ENCODE measurements around the gene PLSCR3.

The PLSCR3 gene

DNA sequence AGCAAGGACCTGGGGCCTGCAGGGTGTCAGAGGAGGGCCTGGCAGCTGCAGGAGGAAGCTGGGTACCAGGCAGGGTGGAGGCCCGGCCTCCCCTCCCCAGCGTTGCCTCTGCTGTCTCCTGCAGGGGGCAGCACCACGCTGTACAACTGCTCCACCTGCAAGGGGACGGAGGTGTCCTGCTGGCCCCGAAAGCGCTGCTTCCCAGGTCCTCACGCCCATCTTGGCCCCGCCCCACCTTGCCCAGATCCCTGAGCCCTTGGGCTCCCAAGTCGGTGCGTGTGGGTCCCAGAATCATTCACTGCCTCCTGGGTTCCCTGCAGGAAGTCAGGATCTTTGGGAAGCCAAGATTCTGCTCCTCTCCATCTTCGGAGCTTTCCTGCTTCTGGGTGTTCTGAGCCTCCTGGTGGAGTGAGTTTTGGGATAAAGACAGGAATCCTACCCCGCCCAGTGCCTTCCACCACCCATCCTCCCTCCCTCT is 38.2 kb downstream of the PLSCR3 start:
- no peaks in the 10 kb centered on the region for H3K9me3 ChIP-seq (ENCODE audit: control insufficient read depth, insufficient read depth, low read length)
- H3K4me1 ChIP-seq (ENCODE audit: control insufficient read depth, insufficient read depth, low read length) = peaks cover 5% of the 10 kb centered on the region; the same call in 1 of the 2 replicates
- no peak overlapping the region for H3K9ac ChIP-seq (ENCODE audit: low read depth, low read length)
- no peaks in the 10 kb centered on the region; the same call in 1 of the 2 replicates for H3K27me3 ChIP-seq (ENCODE audit: control insufficient read depth, insufficient read depth, low read length)
- peak overlapping the region; percentile 49 for H3K4me3 ChIP-seq (ENCODE audit: low read depth, low read length)
- H3K36me3 ChIP-seq (ENCODE audit: control insufficient read depth, insufficient read depth, low read length) = no peaks in the 10 kb centered on the region
- no peak overlapping the region for H3K27ac ChIP-seq (ENCODE audit: low read depth, low read length)

DNA sequence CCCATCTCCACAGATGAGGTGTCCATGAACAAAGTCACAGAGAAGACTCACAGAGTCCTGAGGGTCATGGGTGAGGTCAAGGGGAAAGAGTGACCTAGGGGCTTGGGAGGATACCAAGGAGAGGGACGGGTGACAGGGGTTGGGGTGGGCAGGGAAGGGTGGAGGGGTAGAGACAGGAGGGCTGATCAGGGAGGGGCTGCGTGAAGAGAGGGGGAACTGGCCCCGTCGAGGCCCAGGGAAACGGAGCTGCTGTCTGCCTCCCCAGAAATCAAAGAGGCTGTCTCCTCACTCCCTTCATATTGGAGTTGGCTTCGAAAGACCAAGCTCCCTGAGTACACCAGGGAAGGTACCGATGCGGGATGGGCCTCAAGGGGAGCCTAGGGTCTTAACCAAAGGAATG is 38.8 kb downstream of the PLSCR3 start:
- no peak overlapping the region for H3K27ac ChIP-seq (ENCODE audit: low read depth, low read length)
- H3K9me3 ChIP-seq (ENCODE audit: control insufficient read depth, insufficient read depth, low read length) = no peaks in the 10 kb centered on the region
- H3K4me1 ChIP-seq (ENCODE audit: control insufficient read depth, insufficient read depth, low read length) = peaks cover 5% of the 10 kb centered on the region; the same call in 1 of the 2 replicates
- no peak overlapping the region for H3K9ac ChIP-seq (ENCODE audit: low read depth, low read length)
- H3K4me3 ChIP-seq (ENCODE audit: low read depth, low read length) = no peak overlapping the region
- H3K36me3 ChIP-seq (ENCODE audit: control insufficient read depth, insufficient read depth, low read length) = no peaks in the 10 kb centered on the region
- H3K27me3 ChIP-seq (ENCODE audit: control insufficient read depth, insufficient read depth, low read length) = peaks cover 3% of the 10 kb centered on the region

DNA sequence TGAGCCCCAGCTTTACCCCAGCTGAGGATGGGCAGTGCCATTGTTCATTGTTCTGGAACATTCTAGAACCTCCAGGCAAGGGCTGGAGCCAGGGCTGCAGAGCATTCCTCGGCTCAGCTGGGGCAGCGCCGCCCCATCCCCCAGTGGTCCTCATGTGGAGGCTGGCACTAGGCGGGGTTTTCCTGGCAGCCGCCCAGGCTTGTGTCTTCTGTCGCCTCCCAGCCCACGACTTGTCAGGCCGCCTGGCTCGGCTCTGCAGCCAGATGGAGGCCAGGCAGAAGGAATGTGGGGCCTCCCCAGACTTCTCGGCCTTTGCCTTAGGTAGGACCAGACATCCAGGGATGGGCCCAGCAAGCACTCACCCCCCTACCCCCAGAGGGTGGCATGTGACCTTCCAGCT is 39.3 kb downstream of the PLSCR3 start, which contains the start of gene TMEM95:
Gene TMEM95, plus strand, starts transcription at position 104 of the 400 bp plus-strand sequence. Its CDS starts 49 bp downstream, at position 153.
- Histone ChIP-seq H3K36me3 (ENCODE audit: control insufficient read depth, insufficient read depth, low read length) (no peaks in the 10 kb centered on the region), H3K9me3 (ENCODE audit: control insufficient read depth, insufficient read depth, low read length) (no peaks in the 10 kb centered on the region), H3K27ac (ENCODE audit: low read depth, low read length) (no peak within 1 kb of the TSS), H3K4me3 (ENCODE audit: low read depth, low read length) (no peak within 1 kb of the TSS), H3K9ac (ENCODE audit: low read depth, low read length) (no peak within 1 kb of the TSS), H3K4me1 (ENCODE audit: control insufficient read depth, insufficient read depth, low read length) (peaks cover 5% of the 10 kb centered on the region; the same call in 1 of the 2 replicates), H3K27me3 (ENCODE audit: control insufficient read depth, insufficient read depth, low read length) (peaks cover 3% of the 10 kb centered on the region)

DNA sequence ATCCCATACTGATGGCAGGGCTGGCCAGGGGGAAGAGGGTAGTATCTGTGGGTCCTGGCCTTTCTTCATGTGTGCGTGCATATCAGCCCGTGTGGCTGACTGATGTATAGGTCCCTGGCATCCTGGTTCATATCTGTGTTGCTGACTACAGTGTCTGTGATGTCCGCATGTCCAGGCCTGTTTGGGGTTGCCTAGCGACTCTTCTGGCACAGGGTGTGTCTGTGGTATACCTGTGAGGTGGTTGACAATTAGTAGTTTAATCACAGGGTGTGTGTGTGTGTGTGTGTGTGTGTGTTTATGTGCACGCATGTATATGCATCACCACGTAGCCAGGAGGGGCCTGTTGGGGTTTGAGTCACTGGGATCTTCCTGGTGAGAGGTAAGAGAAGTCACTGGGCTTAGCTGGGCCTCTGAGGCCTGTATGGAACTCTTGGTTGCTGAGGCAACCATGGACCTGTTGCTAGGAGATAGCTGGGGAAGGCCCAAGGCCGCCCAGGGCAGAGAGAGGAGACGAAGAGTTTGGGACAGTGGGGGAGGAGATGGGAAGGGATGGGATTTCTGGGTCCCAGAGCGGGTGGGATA is 40.0 kb downstream of the PLSCR3 start:
- peaks cover 12% of the 10 kb centered on the region for H3K4me1 ChIP-seq (ENCODE audit: control insufficient read depth, insufficient read depth, low read length)
- no peak overlapping the region for H3K9ac ChIP-seq (ENCODE audit: low read depth, low read length)
- no peaks in the 10 kb centered on the region for H3K36me3 ChIP-seq (ENCODE audit: control insufficient read depth, insufficient read depth, low read length)
- H3K27me3 ChIP-seq (ENCODE audit: control insufficient read depth, insufficient read depth, low read length) = peaks cover 3% of the 10 kb centered on the region
- no peak overlapping the region for H3K4me3 ChIP-seq (ENCODE audit: low read depth, low read length)
- H3K9me3 ChIP-seq (ENCODE audit: control insufficient read depth, insufficient read depth, low read length) = no peaks in the 10 kb centered on the region
- no peak overlapping the region for H3K27ac ChIP-seq (ENCODE audit: low read depth, low read length)

DNA sequence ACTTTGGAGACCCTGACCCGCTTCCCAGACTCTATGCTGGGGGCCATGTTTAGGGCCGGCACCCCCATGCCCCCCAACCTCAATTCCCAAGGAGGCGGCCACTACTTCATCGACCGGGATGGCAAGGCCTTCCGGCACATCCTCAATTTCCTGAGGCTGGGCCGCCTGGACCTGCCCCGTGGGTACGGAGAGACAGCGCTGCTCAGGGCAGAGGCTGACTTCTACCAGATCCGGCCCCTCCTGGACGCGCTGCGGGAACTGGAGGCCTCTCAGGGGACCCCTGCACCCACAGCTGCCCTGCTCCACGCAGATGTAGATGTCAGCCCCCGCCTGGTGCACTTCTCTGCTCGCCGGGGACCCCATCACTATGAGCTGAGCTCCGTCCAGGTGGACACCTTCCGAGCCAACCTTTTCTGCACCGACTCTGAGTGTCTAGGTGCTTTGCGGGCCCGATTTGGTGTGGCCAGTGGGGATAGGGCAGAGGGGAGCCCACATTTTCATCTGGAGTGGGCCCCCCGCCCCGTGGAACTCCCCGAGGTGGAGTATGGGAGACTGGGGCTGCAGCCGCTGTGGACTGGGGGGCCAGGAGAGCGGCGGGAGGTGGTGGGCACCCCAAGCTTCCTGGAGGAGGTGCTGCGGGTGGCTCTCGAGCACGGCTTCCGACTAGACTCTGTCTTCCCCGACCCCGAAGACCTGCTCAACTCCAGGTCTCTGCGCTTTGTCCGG is 41.3 kb downstream of the PLSCR3 start:
- Histone ChIP-seq H3K4me3 (ENCODE audit: low read depth, low read length) (no peak overlapping the region), H3K9ac (ENCODE audit: low read depth, low read length) (no peak overlapping the region), H3K27ac (ENCODE audit: low read depth, low read length) (no peak overlapping the region), H3K27me3 (ENCODE audit: control insufficient read depth, insufficient read depth, low read length) (peaks cover 3% of the 10 kb centered on the region), H3K36me3 (ENCODE audit: control insufficient read depth, insufficient read depth, low read length) (no peaks in the 10 kb centered on the region), H3K4me1 (ENCODE audit: control insufficient read depth, insufficient read depth, low read length) (peaks cover 14% of the 10 kb centered on the region), H3K9me3 (ENCODE audit: control insufficient read depth, insufficient read depth, low read length) (no peaks in the 10 kb centered on the region)

DNA sequence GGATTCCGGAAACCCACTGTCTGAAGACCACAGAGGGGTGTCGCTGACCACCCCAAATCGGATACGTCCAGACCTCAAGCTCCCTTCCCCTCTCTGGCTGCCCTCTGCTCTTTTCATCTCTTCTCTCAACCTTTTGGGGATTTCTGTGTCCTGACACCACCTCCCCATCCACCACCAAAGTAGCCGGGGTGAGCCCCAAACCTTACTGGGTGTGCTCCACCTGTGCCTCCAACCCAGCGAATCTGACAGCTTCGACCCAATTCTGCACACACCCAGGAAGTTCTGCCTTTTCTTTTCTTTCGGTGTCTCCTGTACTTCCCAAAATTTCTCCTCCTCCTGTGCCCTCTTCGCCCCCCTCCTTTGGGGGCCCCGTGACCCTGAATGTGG is 41.8 kb downstream of the PLSCR3 start:
- peak overlapping the region; percentile 88 for H3K4me3 ChIP-seq (ENCODE audit: low read depth, low read length)
- H3K4me1 ChIP-seq (ENCODE audit: control insufficient read depth, insufficient read depth, low read length) = peaks cover 14% of the 10 kb centered on the region
- peak overlapping the region; percentile 75; the same call in 1 of the 2 replicates for H3K9ac ChIP-seq (ENCODE audit: low read depth, low read length)
- no peaks in the 10 kb centered on the region for H3K36me3 ChIP-seq (ENCODE audit: control insufficient read depth, insufficient read depth, low read length)
- peaks cover 3% of the 10 kb centered on the region for H3K27me3 ChIP-seq (ENCODE audit: control insufficient read depth, insufficient read depth, low read length)
- peak overlapping the region; percentile 93 for H3K27ac ChIP-seq (ENCODE audit: low read depth, low read length)
- no peaks in the 10 kb centered on the region for H3K9me3 ChIP-seq (ENCODE audit: control insufficient read depth, insufficient read depth, low read length)

DNA sequence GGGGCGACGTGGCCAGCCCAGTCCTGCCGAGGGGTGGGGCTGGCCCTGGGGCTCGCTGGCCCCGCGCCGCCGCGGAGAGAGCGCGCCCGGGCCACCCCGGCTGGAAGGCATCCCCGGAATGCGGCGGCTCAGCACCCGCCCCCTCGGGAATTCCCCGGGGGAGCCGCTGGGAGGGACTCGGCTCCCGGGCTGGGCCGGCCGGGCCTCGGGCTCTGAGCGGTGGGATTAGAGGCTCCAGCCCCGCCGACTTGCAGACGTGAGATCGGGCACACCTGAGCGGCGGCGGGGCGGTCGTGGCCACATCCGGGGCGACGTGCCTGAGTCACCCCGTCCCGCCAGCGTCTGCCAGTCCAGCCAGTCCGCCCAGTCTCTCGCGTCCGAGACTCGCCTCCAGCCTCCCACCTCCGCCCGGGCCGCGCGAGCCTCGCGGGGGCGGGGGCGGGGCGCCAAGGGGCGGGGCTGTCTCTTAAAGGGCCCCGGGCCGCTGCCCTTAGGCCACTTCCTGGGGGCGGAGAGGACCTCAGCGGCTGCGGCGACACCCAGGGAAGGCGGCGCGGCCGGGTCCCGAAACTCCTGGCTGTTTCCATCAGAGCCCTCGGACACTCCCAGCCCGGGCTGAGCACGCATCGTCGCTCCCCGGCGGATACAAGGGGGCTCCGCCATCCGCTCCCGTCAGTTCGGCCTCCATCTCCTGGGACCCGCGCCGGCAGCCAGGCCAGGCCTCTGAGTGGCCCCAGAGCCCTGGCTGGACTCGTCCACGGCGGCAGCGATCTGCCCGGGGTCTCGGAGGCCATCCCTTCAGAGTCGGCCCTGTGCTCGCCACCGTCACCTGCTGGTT is 42.4 kb downstream of the PLSCR3 start, which contains the start of gene KCTD11:
Gene KCTD11, plus strand, starts transcription at position 498 of the 838 bp plus-strand sequence.
- Histone ChIP-seq H3K4me1 (ENCODE audit: control insufficient read depth, insufficient read depth, low read length) (peaks cover 14% of the 10 kb centered on the region), H3K27ac (ENCODE audit: low read depth, low read length) (peak within 1 kb of the TSS; percentile 93), H3K9ac (ENCODE audit: low read depth, low read length) (peak within 1 kb of the TSS; percentile 75), H3K27me3 (ENCODE audit: control insufficient read depth, insufficient read depth, low read length) (peaks cover 3% of the 10 kb centered on the region), H3K36me3 (ENCODE audit: control insufficient read depth, insufficient read depth, low read length) (no peaks in the 10 kb centered on the region), H3K4me3 (ENCODE audit: low read depth, low read length) (peak within 1 kb of the TSS; percentile 88), H3K9me3 (ENCODE audit: control insufficient read depth, insufficient read depth, low read length) (no peaks in the 10 kb centered on the region)

DNA sequence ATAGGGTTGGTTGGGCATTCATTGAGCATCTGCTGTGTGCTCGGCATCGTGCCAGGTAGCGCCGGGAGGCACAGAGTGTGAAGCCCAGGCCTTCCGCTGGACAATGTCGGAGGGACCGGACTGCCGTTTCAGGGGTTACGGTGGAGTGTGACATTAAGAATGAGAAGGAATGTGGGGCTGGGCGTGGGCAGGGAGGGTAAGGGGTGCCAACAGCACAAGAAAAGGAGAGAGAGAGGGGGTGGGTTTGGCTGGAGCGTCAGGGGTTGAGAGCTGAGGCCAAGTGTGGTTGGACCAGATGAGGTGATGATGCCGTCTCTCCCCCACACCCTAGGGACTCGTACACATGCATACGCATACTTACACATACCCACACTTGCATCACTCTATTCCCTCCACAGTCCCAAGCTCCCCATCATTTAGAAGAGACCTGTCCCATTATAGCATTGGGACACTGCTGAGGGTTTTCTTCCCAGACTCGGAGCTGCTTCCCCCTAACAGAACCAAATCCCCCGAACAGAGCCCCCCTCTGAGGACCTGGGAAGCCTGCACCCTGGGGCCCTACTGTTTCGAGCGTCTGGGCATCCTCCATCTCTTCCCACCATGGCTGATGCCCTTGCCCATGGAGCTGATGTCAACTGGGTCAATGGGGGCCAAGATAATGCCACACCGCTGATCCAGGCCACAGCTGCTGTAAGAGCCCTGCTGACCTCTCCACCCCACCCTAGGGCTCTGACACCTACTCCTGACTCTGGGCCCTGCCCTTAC is 45.7 kb downstream of the PLSCR3 start:
- peaks cover 3% of the 10 kb centered on the region for H3K27me3 ChIP-seq (ENCODE audit: control insufficient read depth, insufficient read depth, low read length)
- H3K4me1 ChIP-seq (ENCODE audit: control insufficient read depth, insufficient read depth, low read length) = peaks cover 9% of the 10 kb centered on the region
- no peaks in the 10 kb centered on the region for H3K9me3 ChIP-seq (ENCODE audit: control insufficient read depth, insufficient read depth, low read length)
- no peak overlapping the region for H3K27ac ChIP-seq (ENCODE audit: low read depth, low read length)
- H3K9ac ChIP-seq (ENCODE audit: low read depth, low read length) = no peak overlapping the region
- no peak overlapping the region for H3K4me3 ChIP-seq (ENCODE audit: low read depth, low read length)
- H3K36me3 ChIP-seq (ENCODE audit: control insufficient read depth, insufficient read depth, low read length) = no peaks in the 10 kb centered on the region

DNA sequence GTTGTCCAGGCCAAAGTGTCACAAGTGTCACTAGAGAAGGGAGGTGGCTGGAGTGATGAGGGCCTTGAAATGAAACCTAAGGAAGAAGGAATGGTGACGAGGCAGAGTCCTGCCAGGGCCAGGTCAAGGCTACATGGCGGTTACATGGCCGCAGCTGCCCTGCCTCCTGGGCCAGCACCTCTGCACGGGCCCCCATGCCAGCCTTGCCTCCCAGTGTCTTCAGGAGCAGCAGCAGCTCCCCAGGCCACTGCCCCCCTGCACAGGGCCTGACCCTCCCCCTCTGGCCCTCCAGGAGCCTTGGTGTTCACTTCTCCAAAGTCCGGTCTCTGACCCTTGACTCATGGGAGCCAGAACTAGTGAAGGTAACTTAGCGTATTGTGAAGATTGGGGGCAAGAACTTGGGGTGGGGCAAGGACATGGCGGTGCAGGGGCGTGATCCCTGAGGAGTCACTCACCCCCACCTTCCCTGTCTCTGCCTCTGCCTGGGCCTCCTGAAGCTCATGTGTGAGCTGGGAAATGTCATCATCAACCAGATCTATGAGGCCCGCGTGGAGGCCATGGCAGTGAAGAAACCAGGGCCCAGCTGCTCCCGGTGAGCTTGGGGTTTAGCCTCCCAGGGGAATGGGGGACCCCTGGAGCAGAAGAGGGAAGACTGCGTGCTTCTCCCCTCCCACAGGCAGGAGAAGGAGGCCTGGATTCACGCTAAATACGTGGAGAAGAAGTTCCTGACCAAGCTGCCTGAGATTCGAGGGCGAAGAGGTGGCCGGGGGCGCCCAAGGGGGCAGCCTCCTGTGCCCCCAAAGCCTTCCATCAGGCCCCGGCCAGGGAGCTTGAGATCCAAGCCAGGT is 46.5 kb downstream of the PLSCR3 start:
- Histone ChIP-seq H3K36me3 (ENCODE audit: control insufficient read depth, insufficient read depth, low read length) (no peaks in the 10 kb centered on the region), H3K4me1 (ENCODE audit: control insufficient read depth, insufficient read depth, low read length) (peaks cover 9% of the 10 kb centered on the region), H3K9ac (ENCODE audit: low read depth, low read length) (no peak overlapping the region), H3K9me3 (ENCODE audit: control insufficient read depth, insufficient read depth, low read length) (no peaks in the 10 kb centered on the region), H3K27ac (ENCODE audit: low read depth, low read length) (no peak overlapping the region), H3K4me3 (ENCODE audit: low read depth, low read length) (no peak overlapping the region), H3K27me3 (ENCODE audit: control insufficient read depth, insufficient read depth, low read length) (peaks cover 3% of the 10 kb centered on the region)

Measured in HUES48 (cell line).